ENCODE results near the gene VWA5B1. TPM values are rescaled to one million over a fixed set of nuclear protein-coding genes. Genes with fewer than 3 reads are reported as not detected.

Gene VWA5B1
- total and polyA plus RNA-seq, 8 donors: not detected

GRCh38 chr1:20250340-20250989 lies 40.2 kb upstream of the VWA5B1 start:
- intact Hi-C loops (cut with DNase I; ENCODE audit: low total_unique reads): no loop called here
- Histone ChIP-seq H3K9me3 (no peaks in the 10 kb centered on the region), H3K27ac (peak overlapping the region in 1 of 5 donors; percentile 24), H3K36me3 (no peaks in the 10 kb centered on the region), H3K4me1 (peaks cover 0 to 8% (median 2%) of the 10 kb centered on the region in 4 donors), H3K27me3 (peaks cover 0 to 22% (median 0%) of the 10 kb centered on the region in 3 donors), H3K4me3 (no peak overlapping the region)
- TF ChIP-seq CTCF (IDR thresholded peaks at IDR 0.05): no peak
- TF ChIP-seq POLR2AphosphoS5 (IDR thresholded peaks at IDR 0.05): peak in 1 of 3 donors; percentile 11
- DNase-seq: peak; percentile 57 to 84
- WGBS, 5 donors: 10 to 31% (median 17%) methylated on average over 7 of the region's 7 CpGs

GRCh38 chr1:20252587-20252986 lies 38.1 kb upstream of the VWA5B1 start:
- intact Hi-C loops (cut with DNase I; ENCODE audit: low total_unique reads): no loop called here
- DNase-seq: no peak
- no peak for TF ChIP-seq CTCF (IDR thresholded peaks at IDR 0.05)
- no peak for TF ChIP-seq POLR2AphosphoS5 (IDR thresholded peaks at IDR 0.05)
- no peak for TF ChIP-seq POLR2A (IDR thresholded peaks at IDR 0.05)
- no peak for TF ChIP-seq EP300 (IDR thresholded peaks at IDR 0.05)
- Histone ChIP-seq H3K27me3 (peaks cover 0 to 37% (median 0%) of the 10 kb centered on the region in 3 donors), H3K4me3 (no peak overlapping the region), H3K9me3 (no peaks in the 10 kb centered on the region), H3K27ac (no peak overlapping the region), H3K36me3 (no peaks in the 10 kb centered on the region), H3K4me1 (peaks cover 0 to 8% (median 2%) of the 10 kb centered on the region in 4 donors)
- 95 to 100% (median 97%) methylated on average over 1 of the region's 1 CpG for WGBS, 5 donors

- no peaks in the 10 kb centered on the region for H3K36me3 ChIP-seq
- H3K4me1 ChIP-seq: peaks cover 0 to 5% (median 2%) of the 10 kb centered on the region in 4 donors
- no peaks in the 10 kb centered on the region for H3K9me3 ChIP-seq
- TF ChIP-seq POLR2A (IDR thresholded peaks at IDR 0.05): no peak
- TF ChIP-seq POLR2AphosphoS5 (IDR thresholded peaks at IDR 0.05): no peak
- no peak for TF ChIP-seq CTCF (IDR thresholded peaks at IDR 0.05)
- TF ChIP-seq EP300 (IDR thresholded peaks at IDR 0.05): no peak
- H3K27ac ChIP-seq: no peak overlapping the region
- intact Hi-C loops (cut with DNase I; ENCODE audit: low total_unique reads): no loop called here
- H3K27me3 ChIP-seq: peaks cover 0 to 46% (median 0%) of the 10 kb centered on the region in 3 donors
- H3K4me3 ChIP-seq: no peak overlapping the region
- DNase-seq: peak in 1 of 2 donors; percentile 24
- 43 to 57% (median 46%) methylated on average over 7 of the region's 7 CpGs for WGBS, 5 donors
Observed at GRCh38 chr1:20255666-20256065, 35.0 kb upstream of the VWA5B1 start.

- no peaks in the 10 kb centered on the region for H3K36me3 ChIP-seq
- WGBS, 5 donors: 47 to 70% (median 62%) methylated on average over 3 of the region's 3 CpGs
- no peak for TF ChIP-seq POLR2A (IDR thresholded peaks at IDR 0.05)
- no peak for TF ChIP-seq EP300 (IDR thresholded peaks at IDR 0.05)
- TF ChIP-seq CTCF (IDR thresholded peaks at IDR 0.05): no peak
- no peak for TF ChIP-seq POLR2AphosphoS5 (IDR thresholded peaks at IDR 0.05)
- no peak overlapping the region for H3K4me3 ChIP-seq
- no peaks in the 10 kb centered on the region for H3K9me3 ChIP-seq
- no peaks in the 10 kb centered on the region for H3K4me1 ChIP-seq
- no peak for DNase-seq
- H3K27me3 ChIP-seq: peaks cover 0 to 29% (median 0%) of the 10 kb centered on the region in 3 donors
- no peak overlapping the region for H3K27ac ChIP-seq
- intact Hi-C loops (cut with DNase I; ENCODE audit: low total_unique reads): no loop called here
Observed at GRCh38 chr1:20259646-20260045, 31.0 kb upstream of the VWA5B1 start.

Measured in stomach (tissue), 9 donors.